GM21717 (cell line): ENCODE data around the gene TMEM212.
"Not testable (repeated sequence)": the region's sequence is repeated elsewhere in the genome, so short reads cannot be mapped to it uniquely, and the experiment has no call there.

Source experiments
- ATAC-seq: cut with Tn5 transposase; IDR thresholded peaks from one replicate; pipeline ENCODE4 v1.9.1; 2021; ENCODE audit warnings: mild to moderate bottlenecking, moderate library complexity; ENCODE audit not compliant: unreplicated experiment

The TMEM212 gene

GRCh38 chr3:171851660-171852058 lies 8.5 kb downstream of the TMEM212 start:
- ATAC-seq, result no peak

- ATAC-seq, result no peak
These were observed 11.6 kb downstream of the TMEM212 start for GRCh38 chr3:171854649-171855305.

GRCh38 chr3:171858770-171859169 lies 15.6 kb downstream of the TMEM212 start:
- not testable (repeated sequence) for ATAC-seq

- no peak for ATAC-seq
These were observed 17.8 kb downstream of the TMEM212 start for GRCh38 chr3:171860830-171861535.

- no peak for ATAC-seq
These were observed 19.2 kb downstream of the TMEM212 start for GRCh38 chr3:171862392-171862791.

- no peak for ATAC-seq
These were observed 19.9 kb downstream of the TMEM212 start for GRCh38 chr3:171862993-171863521.

GRCh38 chr3:171863920-171864319 lies 20.8 kb downstream of the TMEM212 start:
- no peak for ATAC-seq

GRCh38 chr3:171865191-171865865 lies 22.2 kb downstream of the TMEM212 start:
- no peak for ATAC-seq

GRCh38 chr3:171867981-171868380 lies 24.8 kb downstream of the TMEM212 start:
- ATAC-seq, result no peak

- ATAC-seq, result no peak
These were observed 28.5 kb downstream of the TMEM212 start for GRCh38 chr3:171871392-171872274.

GRCh38 chr3:171873580-171873979 lies 30.4 kb downstream of the TMEM212 start:
- no peak for ATAC-seq

- no peak for ATAC-seq
These were observed 31.1 kb downstream of the TMEM212 start for GRCh38 chr3:171874251-171874681.

- ATAC-seq, result no peak
These were observed 31.7 kb downstream of the TMEM212 start for GRCh38 chr3:171874879-171875278.

GRCh38 chr3:171875923-171876412 lies 32.8 kb downstream of the TMEM212 start:
- ATAC-seq, result no peak

GRCh38 chr3:171876680-171877147 lies 33.6 kb downstream of the TMEM212 start:
- no peak for ATAC-seq

- no peak for ATAC-seq
These were observed 35.5 kb downstream of the TMEM212 start for GRCh38 chr3:171878461-171879225.

- ATAC-seq, result no peak
These were observed 36.3 kb downstream of the TMEM212 start for GRCh38 chr3:171879472-171879871.

- ATAC-seq, result no peak
These were observed 37.1 kb downstream of the TMEM212 start for GRCh38 chr3:171880101-171880870.

- ATAC-seq, result no peak
These were observed 38.1 kb downstream of the TMEM212 start for GRCh38 chr3:171881251-171881650.
